GM13976 (cell line): Measurements from ENCODE around the gene SMOC1.

Source experiments
- DNase-seq: peaks from one replicate; pipeline ENCODE4 v3.0.0; 2012; ENCODE audit warnings: low spot score
- in situ Hi-C: fragments of 300-500 bp; cut with MboI; formaldehyde crosslinking; loops from one replicate; pipeline ENCODE4 v1.12.0; 2022; ENCODE audit warnings: low sequenced_read_pairs, mixed read lengths, inconsistent platforms; ENCODE audit not compliant: unreplicated experiment
- TF ChIP-seq, protein P1 (sequence below): IDR thresholded peaks from 2 replicates; pipeline ENCODE4 v1.5.1; 2012; ENCODE audit warnings: borderline replicate concordance, mild to moderate bottlenecking; ENCODE audit not compliant: insufficient read depth; ENCODE audit errors: extremely low read depth, missing control alignments, control extremely low read depth

SMOC1 gene

DNA sequence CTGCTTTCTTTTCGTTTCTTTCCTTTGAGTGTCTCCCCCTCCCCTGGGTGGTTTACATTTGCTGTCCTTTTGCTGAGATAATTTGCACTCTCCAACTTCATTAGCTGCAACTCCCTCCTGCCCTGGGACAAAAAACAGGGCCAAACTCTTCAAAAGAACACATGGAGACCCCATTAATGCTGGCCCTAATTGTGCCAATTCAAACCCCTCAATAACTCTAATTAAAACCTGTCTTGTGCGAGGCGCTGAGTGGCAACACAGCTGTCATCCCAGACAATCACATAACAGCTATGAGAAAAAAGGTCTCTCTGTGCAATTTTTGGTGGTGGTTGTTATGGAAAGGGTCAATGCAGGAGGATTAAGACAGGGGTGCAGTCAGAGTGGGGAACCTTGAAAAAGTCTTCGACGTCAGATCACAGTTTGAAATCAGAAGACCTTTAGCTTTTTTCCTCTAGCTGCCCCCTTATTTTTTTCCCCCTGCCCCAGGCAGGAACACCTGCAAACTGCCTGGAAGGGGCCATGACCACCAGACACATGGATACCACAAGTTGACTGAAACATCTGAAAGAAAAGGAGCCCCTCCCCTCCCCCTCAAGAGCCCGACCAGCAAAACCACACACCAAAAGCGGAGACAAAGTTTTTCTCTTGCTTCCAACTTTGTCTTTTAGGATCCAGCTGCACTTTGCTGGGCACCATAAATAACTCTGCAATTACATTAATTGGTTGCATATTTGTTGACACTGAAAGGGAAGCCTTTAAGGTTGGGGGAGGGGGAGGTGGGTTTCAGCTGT lies 26.5 kb upstream of the SMOC1 start:
- TF ChIP-seq, protein P1, sequence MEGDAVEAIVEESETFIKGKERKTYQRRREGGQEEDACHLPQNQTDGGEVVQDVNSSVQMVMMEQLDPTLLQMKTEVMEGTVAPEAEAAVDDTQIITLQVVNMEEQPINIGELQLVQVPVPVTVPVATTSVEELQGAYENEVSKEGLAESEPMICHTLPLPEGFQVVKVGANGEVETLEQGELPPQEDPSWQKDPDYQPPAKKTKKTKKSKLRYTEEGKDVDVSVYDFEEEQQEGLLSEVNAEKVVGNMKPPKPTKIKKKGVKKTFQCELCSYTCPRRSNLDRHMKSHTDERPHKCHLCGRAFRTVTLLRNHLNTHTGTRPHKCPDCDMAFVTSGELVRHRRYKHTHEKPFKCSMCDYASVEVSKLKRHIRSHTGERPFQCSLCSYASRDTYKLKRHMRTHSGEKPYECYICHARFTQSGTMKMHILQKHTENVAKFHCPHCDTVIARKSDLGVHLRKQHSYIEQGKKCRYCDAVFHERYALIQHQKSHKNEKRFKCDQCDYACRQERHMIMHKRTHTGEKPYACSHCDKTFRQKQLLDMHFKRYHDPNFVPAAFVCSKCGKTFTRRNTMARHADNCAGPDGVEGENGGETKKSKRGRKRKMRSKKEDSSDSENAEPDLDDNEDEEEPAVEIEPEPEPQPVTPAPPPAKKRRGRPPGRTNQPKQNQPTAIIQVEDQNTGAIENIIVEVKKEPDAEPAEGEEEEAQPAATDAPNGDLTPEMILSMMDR, result no peak

DNA sequence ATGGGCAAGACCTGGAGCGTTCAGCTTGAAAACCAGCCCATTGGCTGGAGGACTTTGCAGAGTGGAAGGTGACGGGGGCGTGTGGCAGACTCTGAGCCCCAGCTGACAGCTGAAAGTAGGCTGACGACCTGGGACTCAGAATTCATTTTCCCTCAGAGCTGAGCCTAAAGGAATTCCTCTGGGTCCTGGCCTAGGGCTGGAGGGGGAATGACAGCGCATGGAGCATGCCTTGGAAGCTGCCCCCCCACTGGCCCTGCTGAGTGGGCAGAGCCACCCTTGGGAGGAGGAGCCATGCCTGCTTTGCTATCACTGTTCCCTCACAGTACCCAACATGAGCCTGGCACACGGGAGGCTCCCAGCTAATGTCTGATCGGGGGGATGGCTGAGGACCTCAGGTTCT lies 25.4 kb upstream of the SMOC1 start:
- DNase-seq, result no peak
- TF ChIP-seq, protein P1, result no peak
- in situ Hi-C loops, result no loop called here

More for the DNA sequence above, 26.5 kb upstream of the SMOC1 start:
- in situ Hi-C loops, result no loop called here
- no peak for DNase-seq

DNA sequence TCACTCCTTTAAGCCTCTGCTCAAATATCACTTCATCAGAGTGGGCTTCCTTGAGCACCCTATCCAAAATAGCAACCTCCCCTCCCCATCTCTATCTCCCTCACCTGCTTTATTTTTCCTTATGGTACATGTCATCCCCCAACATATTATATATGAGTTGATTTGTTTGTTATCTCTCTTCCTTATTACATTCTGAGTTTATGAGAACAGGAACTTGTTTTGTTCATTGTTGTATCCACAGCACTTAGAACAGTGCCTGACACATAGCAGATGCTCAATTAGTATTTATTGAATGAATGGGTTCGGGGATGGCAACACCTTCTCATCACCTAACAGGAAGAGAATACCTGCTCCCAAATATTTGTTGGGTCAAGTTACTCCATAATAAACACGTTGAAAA lies 24.6 kb upstream of the SMOC1 start:
- in situ Hi-C loops, result no loop called here
- DNase-seq, result no peak
- TF ChIP-seq, protein P1, result no peak

DNA sequence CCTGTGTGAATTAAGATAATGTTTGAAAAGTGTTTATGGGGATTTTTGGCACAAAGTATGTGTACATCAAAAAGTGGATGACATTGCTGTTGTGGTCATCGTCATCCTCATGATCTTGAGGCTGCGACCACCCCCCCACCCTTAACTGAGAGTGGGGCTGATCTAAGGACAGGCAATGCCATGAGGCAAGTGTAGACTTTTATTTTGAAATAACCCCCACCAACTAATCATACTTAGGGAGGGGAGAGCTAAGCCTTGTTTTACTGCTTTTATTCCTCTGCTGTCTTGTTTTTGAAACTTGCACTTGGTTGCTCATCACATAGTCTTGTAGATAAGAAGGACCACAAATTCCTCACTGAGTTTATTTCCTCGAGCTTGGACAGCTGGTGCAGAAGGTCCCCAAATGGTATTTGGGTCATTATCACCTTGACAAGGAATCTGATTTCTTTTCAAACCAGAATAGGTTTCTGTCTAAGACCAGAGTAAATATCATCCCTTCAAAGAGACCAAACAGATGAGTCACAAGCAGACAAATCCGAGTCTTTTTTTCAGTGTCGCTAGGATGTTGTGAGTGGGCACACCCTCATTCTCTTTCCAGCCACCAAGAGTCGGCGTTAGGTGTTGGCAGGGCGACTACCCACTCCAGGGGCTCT lies 23.9 kb upstream of the SMOC1 start:
- in situ Hi-C loops, result no loop called here
- DNase-seq, result no peak
- TF ChIP-seq, protein P1, result no peak

DNA sequence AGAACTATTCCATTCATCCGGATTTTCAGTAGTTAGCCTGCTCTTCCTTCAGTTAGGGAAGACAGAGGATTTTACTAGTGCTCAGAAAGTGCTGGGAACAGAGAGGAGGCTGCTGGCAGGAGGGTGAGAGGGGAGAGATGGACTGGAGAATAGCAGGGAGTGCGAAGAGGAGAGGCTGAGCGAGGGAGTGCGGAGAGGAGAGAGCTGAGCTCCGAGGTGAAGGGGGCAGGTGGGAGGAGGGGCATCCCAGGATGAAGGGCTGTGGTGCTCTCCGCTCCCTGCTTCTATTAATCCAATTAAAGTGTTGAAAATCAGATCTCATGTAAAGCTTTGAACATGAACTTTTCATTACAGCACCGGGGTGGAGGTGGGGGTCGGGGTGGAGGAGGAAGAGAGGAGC lies 20.4 kb upstream of the SMOC1 start:
- in situ Hi-C loops, result no loop called here

DNA sequence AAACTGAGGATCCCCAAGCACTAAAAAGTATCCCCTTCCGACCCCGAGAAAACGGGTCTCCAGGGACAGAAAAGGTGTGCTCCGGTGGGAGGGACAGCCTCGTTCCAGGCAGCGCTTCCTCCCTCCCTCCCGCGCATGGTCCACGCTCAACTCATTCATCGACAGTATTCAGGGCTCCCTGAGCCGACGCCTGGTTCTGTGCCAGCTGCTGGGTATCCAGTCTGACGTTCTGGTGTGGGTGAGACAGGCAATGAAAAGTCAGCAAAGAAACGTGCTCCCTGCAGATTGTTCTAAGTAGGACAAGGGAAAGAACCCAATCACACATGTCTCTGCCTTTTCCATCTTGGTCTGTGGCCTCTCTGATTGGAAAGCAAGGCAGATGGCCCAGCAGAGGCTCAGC lies 19.6 kb upstream of the SMOC1 start:
- DNase-seq, result no peak
- in situ Hi-C loops, result no loop called here
- TF ChIP-seq, protein P1, result no peak

More for the DNA sequence above, 20.4 kb upstream of the SMOC1 start:
- DNase-seq, result no peak
- TF ChIP-seq, protein P1, result no peak
